Naive thymus-derived CD4-positive, alpha-beta T cell (primary cell): ENCODE results near the gene SHF. TPM values are rescaled to one million over a fixed set of nuclear protein-coding genes. Genes with fewer than 3 reads are reported as not detected.

Experiments used
- ATAC-seq: fragments of 150-1000 bp; cut with Tn5 transposase; 2 replicates; pipeline ENCODE4 v1.10.0; 2021; ENCODE audit warnings: mild to moderate bottlenecking, moderate library complexity
- CTCF ChIA-PET: fragments of 350-600 bp; sonication (Branson Sonifier 250); formaldehyde crosslinking; loops from one replicate; lab custom pipeline; 2021; ENCODE audit warnings: antibody characterized with exemption; lab: Charles Lee
- POLR2A ChIA-PET: fragments of 350-600 bp; sonication (Branson Sonifier 250); formaldehyde crosslinking; loops from one replicate; lab custom pipeline; 2021; ENCODE audit warnings: antibody characterized with exemption, inconsistent platforms; lab: Charles Lee
- DNase-seq, 9 donors: peaks; one replicate each; pipeline versions ENCODE4 v3.0.0 to v3.0.0-alpha.2; 2020 to 2022; ENCODE audit warnings: mixed read lengths in 1 of 9
- H3K27ac ChIP-seq: one replicate; pipeline ENCODE4 v1.7.0; 2013; ENCODE audit warnings: mild to moderate bottlenecking, low read depth, low read length, moderate library complexity
- H3K27me3 ChIP-seq, 2 donors: one replicate each; pipeline ENCODE4 v1.7.0; 2013; ENCODE audit warnings: low read length in 2 of 2, mild to moderate bottlenecking in 2 of 2, moderate library complexity in 2 of 2; ENCODE audit not compliant: control insufficient read depth in 2 of 2, insufficient read depth in 2 of 2
- H3K36me3 ChIP-seq, 3 experiments: 1 replicate in 2 of 3; 2 replicates in 1 of 3; pipeline ENCODE4 v1.7.0; 2013; ENCODE audit warnings: low read length in 3 of 3, mild to moderate bottlenecking in 3 of 3, moderate library complexity in 1 of 3; ENCODE audit not compliant: insufficient read depth in 3 of 3, control insufficient read depth in 2 of 3
- H3K4me1 ChIP-seq, 2 donors: one replicate each; pipeline ENCODE4 v1.7.0; 2013; ENCODE audit warnings: low read length in 2 of 2, mild to moderate bottlenecking in 2 of 2, moderate library complexity in 1 of 2; ENCODE audit not compliant: control insufficient read depth in 2 of 2, insufficient read depth in 2 of 2
- H3K4me3 ChIP-seq: 2 replicates; pipeline ENCODE4 v1.7.0; 2013; ENCODE audit warnings: mild to moderate bottlenecking, low read length
- H3K9me3 ChIP-seq, 3 experiments: 1 replicate in 2 of 3; 2 replicates in 1 of 3; pipeline ENCODE4 v1.7.0; 2013; ENCODE audit warnings: low read length in 3 of 3; ENCODE audit not compliant: control insufficient read depth in 2 of 3
- H3K27ac Mint-ChIP-seq, 9 donors: one replicate each; pipeline ENCODE4 v1.8.0; 2020 to 2022; ENCODE audit warnings: mixed read lengths in 9 of 9, mild to moderate bottlenecking in 8 of 9, moderate library complexity in 5 of 9, inconsistent platforms in 2 of 9
- H3K27me3 Mint-ChIP-seq, 5 donors: one replicate each; pipeline ENCODE4 v1.8.0; 2021 to 2022; ENCODE audit warnings: mixed read lengths in 5 of 5, mild to moderate bottlenecking in 1 of 5
- H3K36me3 Mint-ChIP-seq, 5 donors: one replicate each; pipeline ENCODE4 v1.8.0; 2020 to 2022; ENCODE audit warnings: mixed read lengths in 5 of 5, mild to moderate bottlenecking in 3 of 5, inconsistent platforms in 1 of 5
- H3K4me1 Mint-ChIP-seq, 7 donors: one replicate each; pipeline ENCODE4 v1.8.0; 2020 to 2022; ENCODE audit warnings: mixed read lengths in 7 of 7, mild to moderate bottlenecking in 3 of 7, inconsistent platforms in 1 of 7
- H3K4me3 Mint-ChIP-seq, 10 donors: one replicate each; pipeline ENCODE4 v1.8.0; 2020 to 2022; ENCODE audit warnings: mild to moderate bottlenecking in 10 of 10, mixed read lengths in 10 of 10, moderate library complexity in 6 of 10, inconsistent platforms in 2 of 10
- H3K9me3 Mint-ChIP-seq, 11 donors: one replicate each; pipeline ENCODE4 v1.8.0; 2020 to 2022; ENCODE audit warnings: mixed read lengths in 11 of 11, mild to moderate bottlenecking in 4 of 11, inconsistent platforms in 1 of 11, moderate library complexity in 1 of 11
- intact Hi-C, 2 donors: fragments of 100-400 bp; cut with micrococcal nuclease; formaldehyde crosslinking; loops; one replicate each; pipeline ENCODE4 v1.15.1; 2023
- polyA plus RNA-seq, 2 donors: library from polyadenylated mRNA; unstranded; fragments of 300-500 nt; fragmentation: Illumina TruSeq; gene quantifications; one replicate each; pipeline ENCODE4 v1.2.3, GENCODE V29; 2021
- total RNA-seq, 6 experiments: library from RNA in 5 of 6; stranded (reverse) in 5 of 6; gene quantifications; 1 replicate in 5 of 6; 2 replicates in 1 of 6; pipeline ENCODE4 v1.2.3 and lab custom pipeline; 2021 to 2026

The SHF gene
- total and polyA plus RNA-seq, 7 experiments from 2014 or later: 2.5 to 8.7 (median 4.4) TPM

GRCh38 chr15:45131510-45131909 is 56.3 kb downstream of the SHF start:
- Mint-ChIP-seq H3K27ac (no peak overlapping the region), H3K4me3 (no peak overlapping the region), H3K36me3 (peaks cover 0 to 2% (median 0%) of the 10 kb centered on the region in 5 donors), H3K4me1 (peaks cover 4 to 28% (median 17%) of the 10 kb centered on the region in 7 donors), H3K9me3 (no peaks in the 10 kb centered on the region), H3K27me3 (peaks cover 53 to 76% (median 60%) of the 10 kb centered on the region in 5 donors)
- ChIA-PET CTCF (interaction anchor here (1.9 kb wide), 1 partner anchor 13 kb away, joined by 7 read pairs; no protein-coding TSS in a partner anchor), POLR2A (no interaction called here)
- intact Hi-C loops: no loop called here
- DNase-seq (no peak), ATAC-seq (no peak)
- H3K9me3 ChIP-seq: no peaks in the 10 kb centered on the region
- peaks cover 0 to 6% of the 10 kb centered on the region in 2 donors for H3K4me1 ChIP-seq
- H3K36me3 ChIP-seq: no peaks in the 10 kb centered on the region
- H3K27ac ChIP-seq: no peak overlapping the region
- no peak overlapping the region for H3K4me3 ChIP-seq
- peaks cover 5 to 15% of the 10 kb centered on the region in 2 donors for H3K27me3 ChIP-seq

- POLR2A ChIA-PET: no interaction called here
These were observed 57.3 kb downstream of the SHF start for GRCh38 chr15:45130291-45131000.

GRCh38 chr15:45129651-45130129 is 58.1 kb downstream of the SHF start, which contains the start of the genes DUOX1 and DUOXA1:
DUOX1 (plus strand) TSS chr15:45129994; CDS start chr15:45131967, 1,973 bp downstream.
DUOXA1 (minus strand) TSS chr15:45129879; CDS start chr15:45123014, 6,865 bp downstream.
- ChIA-PET CTCF (interaction anchor here (1.1 to 1.4 kb wide), 2 partner anchors 8 to 12 kb away, joined by 3 to 5 read pairs; no protein-coding TSS in a partner anchor), POLR2A (no interaction called here)
- intact Hi-C loops: loop anchor here (10.0 kb wide), 2 partner anchors 75 to 485 kb away; no protein-coding TSS in a partner anchor
- Histone ChIP-seq H3K27ac (no peak within 1 kb of the TSS), H3K36me3 (no peaks in the 10 kb centered on the region), H3K4me1 (no peaks in the 10 kb centered on the region), H3K4me3 (no peak within 1 kb of the TSS), H3K27me3 (peaks cover 3 to 11% of the 10 kb centered on the region in 2 donors), H3K9me3 (no peaks in the 10 kb centered on the region)
- Mint-ChIP-seq H3K4me1 (peaks cover 2 to 17% (median 9%) of the 10 kb centered on the region in 7 donors), H3K36me3 (peaks cover 0 to 1% (median 0%) of the 10 kb centered on the region in 5 donors), H3K27ac (no peak within 1 kb of the TSS), H3K4me3 (peak within 1 kb of the TSS in 9 of 10 donors; percentile 8 to 73 (median 55)), H3K27me3 (peaks cover 63 to 84% (median 68%) of the 10 kb centered on the region in 5 donors), H3K9me3 (peaks cover 0 to 2% (median 0%) of the 10 kb centered on the region in 11 donors)
- ATAC-seq (peak; percentile 46), DNase-seq (peak in 1 of 9 donors; percentile 32)

More at GRCh38 chr15:45130291-45131000, 57.3 kb downstream of the SHF start:
- CTCF ChIA-PET: interaction anchor here (1.1 to 1.4 kb wide), 2 partner anchors 9 to 12 kb away, joined by 3 to 5 read pairs; no protein-coding TSS in a partner anchor
- Mint-ChIP-seq H3K4me1 (peaks cover 4 to 21% (median 12%) of the 10 kb centered on the region in 7 donors), H3K36me3 (peaks cover 0 to 2% (median 0%) of the 10 kb centered on the region in 5 donors), H3K27me3 (peaks cover 58 to 80% (median 65%) of the 10 kb centered on the region in 5 donors), H3K4me3 (peak overlapping the region in 9 of 10 donors; percentile 4 to 73 (median 43)), H3K9me3 (peaks cover 0 to 2% (median 0%) of the 10 kb centered on the region in 11 donors), H3K27ac (no peak overlapping the region)
- DNase-seq (no peak), ATAC-seq (no peak)
- no peak overlapping the region for H3K27ac ChIP-seq
- H3K36me3 ChIP-seq: no peaks in the 10 kb centered on the region
- peaks cover 5 to 15% of the 10 kb centered on the region in 2 donors for H3K27me3 ChIP-seq
- H3K4me1 ChIP-seq: no peaks in the 10 kb centered on the region
- H3K4me3 ChIP-seq: no peak overlapping the region
- no peaks in the 10 kb centered on the region for H3K9me3 ChIP-seq
- intact Hi-C loops: no loop called here

DNA sequence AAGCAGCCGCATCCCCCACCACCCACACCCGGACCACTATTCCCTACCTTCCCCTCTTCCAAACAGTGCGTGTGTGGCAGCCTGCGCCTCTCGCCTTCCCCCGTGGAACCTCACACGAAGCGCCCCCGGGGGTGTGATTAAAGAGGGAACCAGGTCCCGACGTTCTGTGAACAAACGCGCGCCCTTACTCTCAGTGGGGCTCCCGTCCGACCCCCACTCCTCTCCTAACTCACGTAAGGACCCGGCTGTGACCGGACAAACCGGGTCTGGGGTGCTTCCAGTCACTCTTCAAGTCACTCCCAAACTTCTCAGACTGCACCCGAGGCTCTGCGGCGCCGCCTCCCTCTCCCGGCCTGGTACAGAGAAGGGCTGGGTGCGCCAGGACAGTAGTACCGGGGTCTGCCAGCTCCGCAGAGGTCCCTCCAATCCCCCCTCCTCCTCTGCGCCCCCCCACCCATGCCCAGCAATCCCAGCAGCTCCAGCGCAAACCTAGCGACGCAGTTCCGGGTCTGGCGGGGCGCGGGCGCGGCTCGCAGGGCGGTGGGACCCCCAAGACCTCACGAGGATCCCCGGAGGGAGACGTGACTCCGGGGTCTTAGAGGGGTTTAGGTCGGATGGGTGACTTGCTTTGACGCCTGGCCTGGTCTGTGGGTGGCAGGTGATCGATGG is 58.7 kb downstream of the SHF start:
- Histone ChIP-seq H3K36me3 (no peaks in the 10 kb centered on the region), H3K27ac (no peak overlapping the region), H3K27me3 (peaks cover 0 to 8% of the 10 kb centered on the region in 2 donors), H3K9me3 (no peaks in the 10 kb centered on the region), H3K4me3 (no peak overlapping the region), H3K4me1 (no peaks in the 10 kb centered on the region)
- Mint-ChIP-seq H3K9me3 (peaks cover 0 to 2% (median 0%) of the 10 kb centered on the region in 11 donors), H3K4me1 (peaks cover 0 to 13% (median 6%) of the 10 kb centered on the region in 7 donors), H3K4me3 (peak overlapping the region in 7 of 10 donors; percentile 14 to 69 (median 34)), H3K36me3 (no peaks in the 10 kb centered on the region), H3K27me3 (peaks cover 61 to 81% (median 65%) of the 10 kb centered on the region in 5 donors), H3K27ac (no peak overlapping the region)
- ChIA-PET POLR2A (no interaction called here), CTCF (interaction anchor here (1.1 kb wide), 1 partner anchor 11 kb away, joined by 3 read pairs; no protein-coding TSS in a partner anchor)
- DNase-seq: no peak
- intact Hi-C loops: loop anchor here (10.0 kb wide), 2 partner anchors 76 to 486 kb away; no protein-coding TSS in a partner anchor
- ATAC-seq: no peak

- intact Hi-C loops: loop anchor here (1.0 to 10.0 kb wide), 8 partner anchors 9 to 488 kb away; no protein-coding TSS in a partner anchor
- Histone ChIP-seq H3K27ac (no peak overlapping the region), H3K27me3 (peaks cover 0 to 8% of the 10 kb centered on the region in 2 donors), H3K4me3 (no peak overlapping the region), H3K4me1 (no peaks in the 10 kb centered on the region), H3K9me3 (no peaks in the 10 kb centered on the region), H3K36me3 (no peaks in the 10 kb centered on the region)
- Mint-ChIP-seq H3K27ac (no peak overlapping the region), H3K36me3 (no peaks in the 10 kb centered on the region), H3K9me3 (peaks cover 0 to 2% (median 0%) of the 10 kb centered on the region in 11 donors), H3K4me1 (peaks cover 0 to 13% (median 6%) of the 10 kb centered on the region in 7 donors), H3K27me3 (peaks cover 59 to 70% (median 61%) of the 10 kb centered on the region in 5 donors), H3K4me3 (no peak overlapping the region)
- ATAC-seq: peak; percentile 72
- ChIA-PET CTCF (interaction anchor here (0.7 to 1.5 kb wide), 4 partner anchors 8 to 290 kb away, joined by 3 to 12 read pairs (median 4); no protein-coding TSS in a partner anchor), POLR2A (interaction anchor here (1.0 kb wide), 1 partner anchor 74 kb away, joined by 3 read pairs; no protein-coding TSS in a partner anchor)
- DNase-seq: peak in 7 of 9 donors; percentile 17 to 51 (median 43)
These were observed 61.1 kb downstream of the SHF start for GRCh38 chr15:45126535-45127158.
